Neural progenitor cell (in vitro differentiated cells): Measurements from ENCODE around the gene SLBP. TPM values are rescaled to one million over a fixed set of nuclear protein-coding genes. Genes with fewer than 3 reads are reported as not detected.

Source experiments
- DNase-seq: peaks from one replicate; pipeline ENCODE4 v3.0.0-alpha.2; 2016; ENCODE audit warnings: low spot score
- H2AFZ ChIP-seq: fragments of 200-600 bp; sonication (generic); replicated peaks from 2 replicates; pipeline ENCODE4 v1.6.1; 2016; ENCODE audit warnings: antibody characterized with exemption
- H3F3A ChIP-seq: fragments of 200-600 bp; sonication (generic); 2 replicates; pipeline ENCODE4 v1.6.1; 2016; ENCODE audit warnings: antibody characterized with exemption, low read depth
- H3K27ac ChIP-seq: fragments of 200-600 bp; sonication (generic); 2 replicates; pipeline ENCODE4 v1.5.1; 2016; ENCODE audit warnings: mild to moderate bottlenecking
- H3K27me3 ChIP-seq: fragments of 200-600 bp; sonication (generic); 2 replicates; pipeline ENCODE4 v1.6.1; 2016; ENCODE audit warnings: mild to moderate bottlenecking, moderate library complexity
- H3K36me3 ChIP-seq: fragments of 200-600 bp; sonication (generic); 2 replicates; pipeline ENCODE4 v1.5.1; 2016
- H3K4me1 ChIP-seq: fragments of 200-600 bp; sonication (generic); 2 replicates; pipeline ENCODE4 v1.6.1; 2016; ENCODE audit warnings: mixed run types
- H3K4me2 ChIP-seq: fragments of 200-600 bp; sonication (generic); 2 replicates; pipeline ENCODE4 v1.6.1; 2016
- H3K4me3 ChIP-seq: fragments of 200-600 bp; sonication (generic); 2 replicates; pipeline ENCODE4 v1.5.1; 2016
- H3K79me2 ChIP-seq: fragments of 200-600 bp; sonication (generic); 2 replicates; pipeline ENCODE4 v1.6.1; 2016; ENCODE audit warnings: low read depth
- H3K9ac ChIP-seq: fragments of 200-600 bp; sonication (generic); 2 replicates; pipeline ENCODE4 v1.6.1; 2016
- H3K9me3 ChIP-seq: fragments of 200-600 bp; sonication (generic); 2 replicates; pipeline ENCODE4 v1.5.1; 2016; ENCODE audit warnings: low read depth
- H4K20me1 ChIP-seq: fragments of 200-600 bp; sonication (generic); 2 replicates; pipeline ENCODE4 v1.6.1; 2016; ENCODE audit warnings: low read depth
- H3K27ac Mint-ChIP-seq: 3 replicates; pipeline ENCODE4 v1.8.0; 2021; ENCODE audit warnings: mixed read lengths
- H3K27me3 Mint-ChIP-seq: 2 replicates; pipeline ENCODE4 v1.8.0; 2022; ENCODE audit warnings: low read depth, mild to moderate bottlenecking, inconsistent platforms, moderate library complexity, mixed read lengths; ENCODE audit not compliant: insufficient read depth
- H3K36me3 Mint-ChIP-seq: 3 replicates; pipeline ENCODE4 v1.8.0; 2021; ENCODE audit warnings: mixed read lengths
- H3K4me1 Mint-ChIP-seq: 3 replicates; pipeline ENCODE4 v1.8.0; 2021; ENCODE audit warnings: mixed read lengths
- H3K4me3 Mint-ChIP-seq: 3 replicates; pipeline ENCODE4 v1.8.0; 2021; ENCODE audit warnings: mild to moderate bottlenecking, moderate library complexity, mixed read lengths
- H3K9me3 Mint-ChIP-seq: 3 replicates; pipeline ENCODE4 v1.8.0; 2020; ENCODE audit warnings: mixed read lengths
- CTCF ChIP-seq: fragments of 200-600 bp; sonication (generic); IDR thresholded peaks from 2 replicates; pipeline ENCODE4 v1.5.1; 2017; ENCODE audit warnings: antibody characterized with exemption, mild to moderate bottlenecking
- EZH2 ChIP-seq: fragments of 200-600 bp; sonication (generic); IDR thresholded peaks from 2 replicates; pipeline ENCODE4 v1.6.1; 2017; ENCODE audit warnings: antibody characterized with exemption, mild to moderate bottlenecking, moderate library complexity
- EZH2phosphoT487 ChIP-seq: fragments of 200-600 bp; sonication (generic); IDR thresholded peaks from 2 replicates; pipeline ENCODE4 v1.6.1; 2017; ENCODE audit warnings: antibody characterized with exemption
- total RNA-seq: library from RNA; depleted of rRNA; stranded (reverse); fragments of >200 nt; gene quantifications from 2 replicates; pipeline ENCODE4 v1.2.3, GENCODE V29; 2015; ENCODE audit warnings: low replicate concordance

Gene SLBP
- total RNA-seq, 1 donor from 2014 or later: 119 TPM

GRCh38 chr4:1711055-1711570 lies 1.0 kb downstream of the SLBP start:
- H3K27ac ChIP-seq: no peak overlapping the region
- Mint-ChIP-seq H3K9me3 (no peaks in the 10 kb centered on the region), H3K4me3 (peak overlapping the region; percentile 91), H3K27ac (peak overlapping the region; percentile 54), H3K4me1 (peaks cover 44% of the 10 kb centered on the region), H3K27me3 (peaks cover 2% of the 10 kb centered on the region), H3K36me3 (peaks cover 22% of the 10 kb centered on the region)
- no peak for DNase-seq
- H2AFZ ChIP-seq: peak overlapping the region; percentile 94
- peak overlapping the region; percentile 98 for H3K4me2 ChIP-seq
- H3K4me1 ChIP-seq: peaks cover 8% of the 10 kb centered on the region
- H3K79me2 ChIP-seq: peaks cover 54% of the 10 kb centered on the region
- H3K9me3 ChIP-seq: no peaks in the 10 kb centered on the region
- peak overlapping the region; percentile 45 for H3K9ac ChIP-seq
- no peaks in the 10 kb centered on the region for H3K36me3 ChIP-seq
- peak overlapping the region; percentile 67 for H3K4me3 ChIP-seq
- peaks cover 61% of the 10 kb centered on the region for H4K20me1 ChIP-seq
- no peaks in the 10 kb centered on the region for H3K27me3 ChIP-seq
- H3F3A ChIP-seq: peaks cover 35% of the 10 kb centered on the region
- TF ChIP-seq EZH2 (no peak), EZH2phosphoT487 (no peak), CTCF (no peak)

GRCh38 chr4:1708581-1708980 lies 3.5 kb downstream of the SLBP start:
- H3K4me2 ChIP-seq: no peak overlapping the region
- no peak overlapping the region for H3K4me3 Mint-ChIP-seq

GRCh38 chr4:1706358-1706757 lies 5.8 kb downstream of the SLBP start:
- H4K20me1 ChIP-seq: peaks cover 77% of the 10 kb centered on the region
- H3K79me2 ChIP-seq: peaks cover 93% of the 10 kb centered on the region
- H3K9me3 ChIP-seq: no peaks in the 10 kb centered on the region
- no peak for DNase-seq
- H3K4me2 ChIP-seq: no peak overlapping the region
- H3K4me3 Mint-ChIP-seq: no peak overlapping the region
- TF ChIP-seq EZH2phosphoT487 (no peak), CTCF (no peak), EZH2 (no peak)
- H3K27ac Mint-ChIP-seq: no peak overlapping the region
- no peak overlapping the region for H3K27ac ChIP-seq
- H3K4me1 Mint-ChIP-seq: peaks cover 19% of the 10 kb centered on the region
- no peak overlapping the region for H3K9ac ChIP-seq
- no peaks in the 10 kb centered on the region for H3K9me3 Mint-ChIP-seq
- no peaks in the 10 kb centered on the region for H3K27me3 ChIP-seq
- H3K4me3 ChIP-seq: no peak overlapping the region
- no peak overlapping the region for H2AFZ ChIP-seq
- H3K36me3 Mint-ChIP-seq: peaks cover 41% of the 10 kb centered on the region
- H3K4me1 ChIP-seq: peaks cover 8% of the 10 kb centered on the region
- H3K27me3 Mint-ChIP-seq: peaks cover 2% of the 10 kb centered on the region
- H3F3A ChIP-seq: peaks cover 3% of the 10 kb centered on the region
- H3K36me3 ChIP-seq: peaks cover 7% of the 10 kb centered on the region

More at GRCh38 chr4:1708581-1708980, 3.5 kb downstream of the SLBP start:
- H3K4me1 Mint-ChIP-seq: peaks cover 26% of the 10 kb centered on the region
- Histone ChIP-seq H3K4me3 (no peak overlapping the region), H3K9me3 (no peaks in the 10 kb centered on the region), H3K9ac (no peak overlapping the region), H2AFZ (no peak overlapping the region), H3K27ac (no peak overlapping the region), H3K79me2 (peaks cover 79% of the 10 kb centered on the region), H4K20me1 (peaks cover 69% of the 10 kb centered on the region), H3K27me3 (no peaks in the 10 kb centered on the region), H3F3A (peaks cover 17% of the 10 kb centered on the region), H3K4me1 (peaks cover 8% of the 10 kb centered on the region), H3K36me3 (no peaks in the 10 kb centered on the region)
- DNase-seq: no peak
- no peak for TF ChIP-seq EZH2
- TF ChIP-seq EZH2phosphoT487: no peak
- TF ChIP-seq CTCF: no peak
- H3K36me3 Mint-ChIP-seq: peaks cover 33% of the 10 kb centered on the region
- H3K27ac Mint-ChIP-seq: no peak overlapping the region
- H3K9me3 Mint-ChIP-seq: no peaks in the 10 kb centered on the region
- peaks cover 2% of the 10 kb centered on the region for H3K27me3 Mint-ChIP-seq
